ENCODE results near the gene CST2. TPM values are rescaled to one million over a fixed set of nuclear protein-coding genes. Genes with fewer than 3 reads are reported as not detected.

Gene CST2
- polyA plus RNA-seq, 2 of the 4 experiments (the other 2 are of a cell fraction): not detected

- CTCF ChIA-PET: interaction anchor here (1.1 kb wide), 1 partner anchor 15 kb away, joined by 3 read pairs; no protein-coding TSS in a partner anchor
- no peak for TF ChIP-seq SMC3 (IDR thresholded peaks at IDR 0.05)
- no peak for TF ChIP-seq NR3C1 (IDR thresholded peaks at IDR 0.05)
- Histone ChIP-seq H3K4me3 (no peak overlapping the region), H3K4me1 (no peaks in the 10 kb centered on the region), H3K4me2 (no peak overlapping the region), H3K9me3 (no peaks in the 10 kb centered on the region), H3K27ac (no peak overlapping the region)
- no peak for DNase-seq (ENCODE audit: low read depth in 1 of 2, low spot score in 1 of 2)
- no peak for ATAC-seq
- no peak for FAIRE-seq
- WGBS (ENCODE audit: missing lambda C conversion rate): 53% methylated on average over 5 of the region's 5 CpGs
- POLR2A ChIA-PET: no interaction called here
Observed at GRCh38 chr20:23874747-23875146, 48.2 kb upstream of the CST2 start.

GRCh38 chr20:23873370-23874015 lies 47.0 kb upstream of the CST2 start:
- POLR2A ChIA-PET: no interaction called here
- H3K9me3 ChIP-seq: no peaks in the 10 kb centered on the region
- no peak for TF ChIP-seq RCOR1 (IDR thresholded peaks at IDR 0.05; ENCODE audit: low read depth, low read length)
- TF ChIP-seq MAZ (IDR thresholded peaks at IDR 0.05; ENCODE audit: borderline replicate concordance, low read depth, low read length): no peak
- TF ChIP-seq ATOH8 (CRISPR knock-in tag; IDR thresholded peaks at IDR 0.05; ENCODE audit: low read depth): no peak
- no peak for TF ChIP-seq BCL3 (IDR thresholded peaks at IDR 0.05)
- TF ChIP-seq TP53 (CRISPR knock-in tag; IDR thresholded peaks at IDR 0.05): no peak
- TF ChIP-seq SMC3 (IDR thresholded peaks at IDR 0.05): no peak
- TF ChIP-seq CTCF (IDR thresholded peaks at IDR 0.05): no peak
- no peak for TF ChIP-seq TFCP2L1 (CRISPR knock-in tag; IDR thresholded peaks at IDR 0.05)
- TF ChIP-seq MAFK (IDR thresholded peaks at IDR 0.05; ENCODE audit: partially characterized antibody): no peak
- TF ChIP-seq HOXA7 (CRISPR knock-in tag; IDR thresholded peaks at IDR 0.05): no peak
- TF ChIP-seq FOXS1 (CRISPR knock-in tag; IDR thresholded peaks at IDR 0.05): no peak
- no peak for TF ChIP-seq EHF (CRISPR knock-in tag; IDR thresholded peaks at IDR 0.05)
- TF ChIP-seq ELK1 (IDR thresholded peaks at IDR 0.05; ENCODE audit: low read depth, low read length): no peak
- no peak for TF ChIP-seq NPAS2 (CRISPR knock-in tag; IDR thresholded peaks at IDR 0.05; ENCODE audit: borderline replicate concordance)
- no peak for TF ChIP-seq RFX5 (IDR thresholded peaks at IDR 0.05)
- no peak for TF ChIP-seq EP300 (IDR thresholded peaks at IDR 0.05)
- TF ChIP-seq E2F6 (IDR thresholded peaks at IDR 0.05; ENCODE audit: borderline replicate concordance, low read depth): no peak
- no peak for DNase-seq (ENCODE audit: low read depth in 1 of 2, low spot score in 1 of 2)
- no peak for FAIRE-seq
- 4% methylated on average over 3 of the region's 3 CpGs for WGBS (ENCODE audit: missing lambda C conversion rate)
- H3K4me1 ChIP-seq: no peaks in the 10 kb centered on the region
- CTCF ChIA-PET: interaction anchor here (1.1 to 2.7 kb wide), 2 partner anchors 15 to 64 kb away, joined by 3 to 7 read pairs; no protein-coding TSS in a partner anchor
- ATAC-seq: no peak
- no peak overlapping the region for H3K27ac ChIP-seq
- no peak overlapping the region for H3K4me2 ChIP-seq
- H3K4me3 ChIP-seq: no peak overlapping the region

Measured in A549 (cell line).